Measurements from ENCODE around the gene MYO1E.
A peak's percentile ranks its signal among the peaks of the same experiment; 100 is the strongest.

Gene MYO1E

DNA sequence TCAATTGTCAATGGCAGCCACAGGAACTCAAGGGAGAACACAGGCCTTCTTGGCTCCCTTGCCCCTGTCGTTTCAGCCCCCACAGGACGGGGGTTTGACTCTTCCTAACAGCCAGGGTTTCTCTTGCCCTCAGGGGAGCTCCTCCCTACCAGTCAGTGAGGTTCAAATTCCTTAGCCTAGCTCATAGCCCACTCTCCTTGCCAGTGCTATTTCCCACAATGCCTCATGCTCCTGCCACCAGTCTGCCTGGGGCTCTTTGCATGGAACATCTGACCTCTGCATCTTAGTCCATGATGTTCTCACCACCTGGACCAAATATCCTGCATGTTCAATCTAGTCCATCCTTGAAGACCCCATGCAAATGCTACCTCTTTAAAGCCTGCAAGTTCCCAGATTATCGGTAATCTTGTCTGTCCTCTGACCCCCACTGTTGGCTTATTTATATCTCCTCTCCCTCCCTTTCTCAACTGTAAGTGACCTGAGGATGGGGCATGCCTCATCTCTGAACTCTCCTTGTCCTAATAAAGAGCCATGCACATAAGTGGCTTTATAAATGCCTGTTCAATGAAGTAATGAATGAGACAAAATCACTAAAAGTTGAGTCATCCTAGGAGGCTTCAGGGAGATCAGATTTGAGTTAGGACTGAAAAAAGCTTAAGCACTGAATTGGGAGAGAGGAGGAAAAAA lies 78.0 kb downstream of the MYO1E start:
- H3K4me3 ChIP-seq (ENCODE audit: low read depth, low read length), result no peak overlapping the region

DNA sequence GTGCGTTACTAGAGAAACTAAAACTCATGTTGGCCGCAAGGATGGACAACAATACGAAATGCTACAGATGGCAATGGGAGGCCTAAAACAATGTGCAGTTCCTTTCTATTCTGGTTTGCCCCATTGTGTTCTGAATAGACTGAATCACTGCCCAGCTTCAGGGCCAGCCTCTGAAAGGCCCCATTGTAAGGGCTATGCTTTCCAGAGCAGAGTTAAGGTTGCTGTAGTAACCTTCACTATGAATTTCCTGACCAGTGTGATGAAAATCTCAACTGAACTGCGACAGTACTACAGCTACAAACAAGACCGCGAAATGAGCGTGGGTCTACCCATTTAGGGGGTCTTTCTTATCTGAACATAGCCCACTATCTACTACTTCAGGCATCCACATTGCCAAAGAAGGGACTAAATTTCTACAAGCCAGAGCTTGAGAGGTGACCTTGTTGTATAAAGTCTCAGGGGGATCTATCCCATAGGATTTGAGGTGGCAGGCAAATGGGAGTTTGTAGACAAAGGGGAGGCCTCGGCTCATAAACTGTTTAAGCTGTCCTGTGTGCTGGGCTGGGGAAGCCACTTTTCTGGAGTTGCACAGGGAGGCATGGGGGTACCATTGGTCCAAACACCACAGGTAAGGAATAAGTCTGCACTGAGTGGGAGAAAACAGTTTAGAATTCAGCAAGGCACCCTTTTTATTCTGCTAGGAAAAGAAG lies 80.1 kb downstream of the MYO1E start:
- TF ChIP-seq, protein P1, sequence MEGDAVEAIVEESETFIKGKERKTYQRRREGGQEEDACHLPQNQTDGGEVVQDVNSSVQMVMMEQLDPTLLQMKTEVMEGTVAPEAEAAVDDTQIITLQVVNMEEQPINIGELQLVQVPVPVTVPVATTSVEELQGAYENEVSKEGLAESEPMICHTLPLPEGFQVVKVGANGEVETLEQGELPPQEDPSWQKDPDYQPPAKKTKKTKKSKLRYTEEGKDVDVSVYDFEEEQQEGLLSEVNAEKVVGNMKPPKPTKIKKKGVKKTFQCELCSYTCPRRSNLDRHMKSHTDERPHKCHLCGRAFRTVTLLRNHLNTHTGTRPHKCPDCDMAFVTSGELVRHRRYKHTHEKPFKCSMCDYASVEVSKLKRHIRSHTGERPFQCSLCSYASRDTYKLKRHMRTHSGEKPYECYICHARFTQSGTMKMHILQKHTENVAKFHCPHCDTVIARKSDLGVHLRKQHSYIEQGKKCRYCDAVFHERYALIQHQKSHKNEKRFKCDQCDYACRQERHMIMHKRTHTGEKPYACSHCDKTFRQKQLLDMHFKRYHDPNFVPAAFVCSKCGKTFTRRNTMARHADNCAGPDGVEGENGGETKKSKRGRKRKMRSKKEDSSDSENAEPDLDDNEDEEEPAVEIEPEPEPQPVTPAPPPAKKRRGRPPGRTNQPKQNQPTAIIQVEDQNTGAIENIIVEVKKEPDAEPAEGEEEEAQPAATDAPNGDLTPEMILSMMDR (IDR thresholded peaks at IDR 0.05; ENCODE audit: borderline replicate concordance, insufficient read depth, low read depth, low read length), result no peak

More for the DNA sequence above, 78.0 kb downstream of the MYO1E start:
- TF ChIP-seq, protein P1 (IDR thresholded peaks at IDR 0.05; ENCODE audit: borderline replicate concordance, insufficient read depth, low read depth, low read length), result no peak

DNA sequence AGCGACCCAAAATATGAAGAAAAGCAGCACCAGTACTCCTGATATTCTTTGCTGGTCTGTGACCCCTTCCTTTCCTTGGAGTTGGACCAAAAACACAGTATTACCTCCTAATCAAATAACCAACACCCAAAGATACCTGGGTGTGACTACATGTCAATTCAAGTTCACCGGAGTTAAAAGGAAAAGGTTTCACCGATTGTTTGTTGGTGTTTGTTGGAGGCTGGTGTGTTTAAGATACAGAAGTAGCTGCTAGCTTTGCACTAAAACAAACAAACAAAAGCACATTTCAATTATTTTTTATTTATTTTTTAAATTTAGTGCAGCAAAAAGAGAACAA lies 81.5 kb downstream of the MYO1E start:
- no peak overlapping the region for H3K4me3 ChIP-seq (ENCODE audit: low read depth, low read length)
- TF ChIP-seq, protein P1 (IDR thresholded peaks at IDR 0.05; ENCODE audit: borderline replicate concordance, insufficient read depth, low read depth, low read length), result no peak

More for the DNA sequence above, 80.1 kb downstream of the MYO1E start:
- no peak overlapping the region for H3K4me3 ChIP-seq (ENCODE audit: low read depth, low read length)

DNA sequence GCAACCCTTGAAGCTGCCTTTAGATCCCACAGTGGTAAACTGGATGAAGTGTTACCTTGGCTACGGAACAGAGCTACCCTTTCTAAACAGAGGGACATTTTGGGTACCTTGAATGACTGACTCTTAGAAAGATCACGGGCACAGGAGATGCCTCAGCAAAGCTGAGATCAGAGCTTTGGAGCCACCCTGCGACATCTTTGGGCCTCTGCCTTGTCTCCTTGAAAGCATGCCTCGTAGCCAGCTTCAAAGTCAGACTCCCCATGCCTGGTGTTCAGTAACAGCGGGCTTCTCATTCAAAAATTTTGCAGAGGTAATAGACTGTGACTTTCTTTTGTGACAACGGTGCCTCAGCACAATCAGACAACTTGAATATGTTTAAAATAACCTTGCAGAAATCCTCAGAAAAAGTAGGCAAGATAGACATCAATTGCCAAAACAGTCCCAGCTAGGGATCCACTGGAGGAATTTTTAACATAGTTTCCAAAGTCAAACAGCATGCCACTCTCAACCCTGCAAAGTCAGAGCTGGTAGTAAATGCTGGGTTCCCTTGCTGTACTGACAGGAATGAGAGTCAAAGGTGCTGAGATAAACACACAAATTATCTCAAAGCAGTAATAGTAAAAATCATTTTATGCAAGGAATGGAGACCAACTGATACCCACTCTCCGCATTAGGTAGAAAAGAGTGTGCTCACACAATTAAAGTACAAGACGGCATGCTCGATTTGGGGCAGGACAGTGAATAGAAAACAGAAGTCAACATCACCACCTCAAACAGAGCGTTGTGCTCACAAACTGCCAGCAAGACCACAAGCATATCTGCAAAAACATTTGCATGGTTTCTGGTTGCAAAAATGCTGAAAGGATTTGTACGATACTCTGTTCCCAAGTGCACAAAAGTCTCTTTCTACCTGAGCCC lies 82.1 kb downstream of the MYO1E start:
- H3K4me3 ChIP-seq (ENCODE audit: low read depth, low read length), result peak overlapping the region; percentile 1
- TF ChIP-seq, protein P1 (IDR thresholded peaks at IDR 0.05; ENCODE audit: borderline replicate concordance, insufficient read depth, low read depth, low read length), result no peak

DNA sequence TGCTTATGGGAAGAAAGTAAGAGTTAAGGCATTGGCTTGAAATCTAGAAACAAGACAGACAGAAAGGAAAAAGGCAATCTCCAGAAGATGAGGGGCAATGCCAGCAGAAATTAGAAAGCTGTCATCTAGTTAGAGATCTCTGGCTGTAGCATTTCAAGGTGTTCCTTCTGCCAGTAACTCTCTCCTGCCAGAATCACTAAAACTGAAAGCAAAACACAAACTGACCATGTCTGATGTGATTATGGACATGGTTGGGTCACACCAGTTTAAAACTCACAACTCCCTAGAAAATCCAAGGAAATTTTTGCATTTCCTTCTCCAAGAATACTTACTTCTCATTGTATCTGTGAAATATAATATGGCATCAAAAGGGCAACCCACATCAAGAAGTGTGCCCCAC lies 83.1 kb downstream of the MYO1E start:
- no peak overlapping the region for H3K4me3 ChIP-seq (ENCODE audit: low read depth, low read length)
- TF ChIP-seq, protein P1 (IDR thresholded peaks at IDR 0.05; ENCODE audit: borderline replicate concordance, insufficient read depth, low read depth, low read length), result no peak

DNA sequence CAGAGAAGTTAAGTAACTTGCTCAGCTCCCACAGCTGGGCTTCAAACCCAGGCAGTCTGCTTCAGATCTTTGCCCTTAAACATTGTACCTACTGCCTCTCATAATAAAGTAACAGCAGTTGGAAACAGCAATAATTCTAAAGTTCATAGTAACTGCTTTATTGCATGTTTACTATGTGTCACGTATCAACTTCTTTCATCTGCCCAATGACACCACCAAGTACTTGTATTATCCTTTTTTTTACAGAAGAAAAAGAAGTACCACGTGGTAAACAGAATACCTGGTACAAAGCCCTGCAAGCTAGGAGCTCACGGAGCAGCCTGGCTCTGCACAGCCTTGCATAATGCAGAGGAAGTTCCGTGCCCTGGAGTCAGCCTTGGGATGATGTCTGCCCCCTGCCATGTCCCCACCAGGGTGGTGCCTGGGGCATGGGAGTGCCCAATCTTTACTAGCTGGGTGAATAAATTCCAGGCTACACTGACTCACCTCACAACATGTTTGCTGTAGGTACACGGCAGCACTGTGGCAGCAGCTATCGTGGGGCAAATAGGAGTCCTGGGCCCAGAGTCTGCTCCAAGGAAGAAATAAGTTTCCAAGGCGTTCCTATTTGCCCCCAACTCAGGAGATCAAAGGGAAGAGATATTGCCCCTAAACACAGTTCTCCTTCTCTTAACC lies 88.8 kb downstream of the MYO1E start:
- TF ChIP-seq, protein P1 (IDR thresholded peaks at IDR 0.05; ENCODE audit: borderline replicate concordance, insufficient read depth, low read depth, low read length), result no peak
- no peak overlapping the region for H3K4me3 ChIP-seq (ENCODE audit: low read depth, low read length)

Data from GM12875 (cell line).